ENCODE results near the gene ARHGAP23.
"Not testable (repeated sequence)": the region's sequence is repeated elsewhere in the genome, so short reads cannot be mapped to it uniquely, and the experiment has no call there.

ARHGAP23 gene

DNA sequence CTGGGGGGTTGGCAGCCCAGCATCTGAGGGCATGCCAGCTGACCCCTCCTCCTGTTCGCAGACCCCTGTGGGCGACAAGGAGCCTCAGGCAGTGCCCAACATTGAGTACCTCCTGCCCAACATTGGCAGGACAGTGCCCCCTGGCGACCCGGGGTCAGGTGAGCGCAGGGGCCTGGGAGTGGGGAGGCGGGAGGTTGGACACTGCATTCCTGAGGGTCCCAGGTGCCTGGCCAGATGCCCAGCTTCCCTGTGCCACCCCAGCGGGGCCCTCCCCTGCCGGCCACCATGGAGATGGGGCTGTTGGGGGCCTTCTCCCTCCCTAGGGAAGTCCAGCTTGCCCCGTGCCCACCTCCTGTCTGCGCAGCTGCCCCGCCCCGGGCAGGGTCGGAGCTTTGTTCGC, 70.1 kb downstream of the ARHGAP23 start:
- H3K27ac ChIP-seq = no peak overlapping the region
- no peak for TF ChIP-seq ZFX (IDR thresholded peaks at IDR 0.05)
- TF ChIP-seq, protein P1, sequence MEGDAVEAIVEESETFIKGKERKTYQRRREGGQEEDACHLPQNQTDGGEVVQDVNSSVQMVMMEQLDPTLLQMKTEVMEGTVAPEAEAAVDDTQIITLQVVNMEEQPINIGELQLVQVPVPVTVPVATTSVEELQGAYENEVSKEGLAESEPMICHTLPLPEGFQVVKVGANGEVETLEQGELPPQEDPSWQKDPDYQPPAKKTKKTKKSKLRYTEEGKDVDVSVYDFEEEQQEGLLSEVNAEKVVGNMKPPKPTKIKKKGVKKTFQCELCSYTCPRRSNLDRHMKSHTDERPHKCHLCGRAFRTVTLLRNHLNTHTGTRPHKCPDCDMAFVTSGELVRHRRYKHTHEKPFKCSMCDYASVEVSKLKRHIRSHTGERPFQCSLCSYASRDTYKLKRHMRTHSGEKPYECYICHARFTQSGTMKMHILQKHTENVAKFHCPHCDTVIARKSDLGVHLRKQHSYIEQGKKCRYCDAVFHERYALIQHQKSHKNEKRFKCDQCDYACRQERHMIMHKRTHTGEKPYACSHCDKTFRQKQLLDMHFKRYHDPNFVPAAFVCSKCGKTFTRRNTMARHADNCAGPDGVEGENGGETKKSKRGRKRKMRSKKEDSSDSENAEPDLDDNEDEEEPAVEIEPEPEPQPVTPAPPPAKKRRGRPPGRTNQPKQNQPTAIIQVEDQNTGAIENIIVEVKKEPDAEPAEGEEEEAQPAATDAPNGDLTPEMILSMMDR (conservative IDR thresholded peaks at IDR 0.05) = no peak

DNA sequence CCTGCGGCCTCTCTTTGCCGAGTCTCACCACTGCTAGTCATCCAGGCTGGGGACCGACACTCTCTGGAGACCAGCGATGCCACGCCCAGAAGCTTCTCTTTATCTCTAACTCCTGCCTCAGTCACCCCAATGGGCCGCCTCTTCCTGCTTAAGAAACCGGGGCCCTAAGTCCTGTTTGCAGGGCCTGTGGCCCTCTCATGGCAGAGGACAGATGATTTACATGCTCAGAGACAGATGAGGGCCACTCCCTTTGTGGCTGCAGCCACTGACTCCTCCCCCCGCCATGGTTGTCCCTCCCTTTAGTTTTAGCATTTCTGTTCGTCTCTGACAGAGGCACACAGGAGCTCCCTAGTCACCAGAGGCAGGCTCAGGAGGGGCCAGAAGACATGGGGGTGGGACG, 71.0 kb downstream of the ARHGAP23 start:
- not testable (repeated sequence) for H3K27ac ChIP-seq

DNA sequence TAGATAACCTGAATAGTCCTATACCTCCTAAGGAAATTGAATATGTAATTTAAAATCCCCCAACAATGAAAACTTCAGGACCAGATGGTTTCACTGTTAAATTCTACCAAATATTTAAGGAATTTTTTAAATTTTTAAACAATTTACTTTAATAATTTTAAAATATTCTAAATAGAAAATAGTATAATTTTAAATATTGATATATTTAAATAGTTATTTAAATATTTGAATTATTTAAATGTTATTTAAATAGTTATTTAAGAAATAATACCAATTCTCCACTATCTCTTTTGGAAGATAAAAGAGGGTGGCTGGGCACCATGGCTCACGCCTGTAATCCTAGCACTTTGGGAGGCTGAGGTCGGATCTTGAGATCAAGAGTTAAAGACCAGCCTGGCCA, 73.5 kb downstream of the ARHGAP23 start:
- H3K27ac ChIP-seq = not testable (repeated sequence)

DNA sequence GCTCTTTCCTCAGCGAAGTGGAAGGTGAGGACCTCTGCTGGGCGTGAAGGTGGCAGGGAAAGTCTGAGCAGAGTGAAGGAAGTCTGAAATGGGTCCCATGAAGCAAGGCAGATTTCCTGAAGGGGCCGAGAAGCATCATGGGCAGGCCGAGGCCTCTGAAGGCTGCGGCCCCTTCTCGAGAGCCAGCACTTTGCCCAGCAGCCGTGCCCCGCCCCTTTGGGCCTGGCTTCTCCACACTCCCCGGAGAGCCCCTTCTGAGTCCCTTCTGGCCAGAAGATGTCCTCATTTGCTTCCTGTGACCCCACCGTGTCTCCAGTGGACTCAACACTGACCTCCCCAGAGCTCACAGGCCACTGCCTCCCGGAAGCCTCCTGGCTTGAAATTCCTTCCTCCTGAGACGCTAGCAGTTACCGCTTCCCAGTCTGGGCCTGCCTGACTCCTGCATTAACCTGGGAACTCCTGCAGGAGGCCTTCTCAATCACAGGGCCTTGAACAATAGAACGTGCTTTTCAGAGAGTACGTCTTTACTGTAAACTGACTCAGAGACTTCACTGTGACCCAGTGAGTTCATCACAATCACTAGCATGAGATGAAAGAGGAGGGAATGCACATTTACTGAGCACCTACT, 75.1 kb downstream of the ARHGAP23 start:
- H3K27ac ChIP-seq = not testable (repeated sequence)

DNA sequence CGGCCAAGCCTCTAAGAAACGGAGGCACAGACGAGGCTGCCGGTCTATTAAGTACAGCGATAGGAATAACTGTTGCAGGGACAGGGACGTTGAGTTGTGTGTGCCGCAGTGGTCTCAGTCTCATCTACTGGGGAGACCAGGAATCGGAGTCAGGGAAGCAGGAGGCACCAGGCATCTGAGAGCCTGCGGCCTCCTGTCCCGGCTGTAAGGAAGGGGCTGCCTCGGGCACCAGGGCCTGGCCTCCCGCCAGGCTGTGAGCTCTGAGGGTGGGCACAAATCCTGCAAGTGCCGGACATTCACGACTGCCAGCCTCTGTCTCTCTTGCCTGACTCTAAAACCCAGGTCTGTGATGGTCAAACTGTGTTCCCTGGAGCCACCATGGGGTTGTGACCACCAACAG, 76.0 kb downstream of the ARHGAP23 start:
- no peak for TF ChIP-seq ZFX (IDR thresholded peaks at IDR 0.05)
- TF ChIP-seq, protein P1 (conservative IDR thresholded peaks at IDR 0.05) = no peak
- no peak overlapping the region for H3K27ac ChIP-seq

DNA sequence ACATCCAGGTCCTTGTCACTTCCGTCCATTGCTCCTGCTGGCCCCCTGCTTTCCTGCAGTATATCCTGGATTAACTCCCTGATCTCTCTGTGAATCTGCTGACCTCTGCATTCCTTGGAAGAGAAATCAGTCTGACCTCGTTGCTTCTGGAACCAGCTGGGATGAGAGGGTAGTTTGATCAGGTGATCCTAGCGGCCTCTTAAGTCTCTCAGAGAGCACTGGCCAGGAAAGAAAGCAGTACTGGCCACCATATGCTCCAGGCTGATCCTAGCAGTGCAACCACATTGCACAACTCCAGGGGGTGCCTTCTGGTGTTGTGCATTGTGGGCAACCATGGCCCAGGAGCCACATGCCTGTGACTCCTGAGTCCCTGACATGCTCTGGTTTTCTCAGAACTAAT, 79.2 kb downstream of the ARHGAP23 start:
- no peak for TF ChIP-seq ZFX (IDR thresholded peaks at IDR 0.05)
- TF ChIP-seq, protein P1 (conservative IDR thresholded peaks at IDR 0.05) = no peak
- no peak overlapping the region for H3K27ac ChIP-seq

DNA sequence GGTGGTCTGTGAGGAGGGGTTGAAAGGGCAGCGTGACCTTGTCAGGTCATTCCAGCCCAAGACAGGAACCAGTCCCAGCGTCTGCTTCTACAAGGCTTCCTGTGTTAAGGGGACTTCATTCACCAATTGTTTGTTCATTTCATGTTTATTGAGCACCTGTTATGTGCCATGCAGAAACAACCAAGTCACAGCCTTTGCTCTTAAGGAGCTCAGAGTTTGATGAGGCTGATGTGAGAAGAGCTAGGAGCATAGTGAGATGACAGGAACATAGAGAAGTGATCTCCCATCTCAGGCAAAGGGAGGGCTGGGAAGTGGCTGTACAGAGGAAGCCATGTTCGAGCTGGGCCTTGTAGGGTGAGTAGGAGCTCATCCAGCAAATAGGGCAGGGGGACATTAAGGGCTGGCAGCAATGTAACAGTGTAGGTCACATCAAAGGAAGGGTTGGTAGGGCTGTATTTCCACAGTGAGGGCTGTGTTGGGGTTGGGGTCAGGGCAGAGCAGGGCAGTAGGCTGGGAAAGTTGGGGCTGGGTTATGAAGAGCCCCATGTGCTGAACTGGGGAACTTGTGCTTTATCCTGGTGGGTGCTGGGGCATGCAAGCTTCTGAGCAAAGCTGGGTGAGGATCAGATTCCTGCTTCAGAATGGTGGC, 79.8 kb downstream of the ARHGAP23 start:
- TF ChIP-seq, protein P1 (conservative IDR thresholded peaks at IDR 0.05) = no peak
- TF ChIP-seq ZFX (IDR thresholded peaks at IDR 0.05) = no peak

DNA sequence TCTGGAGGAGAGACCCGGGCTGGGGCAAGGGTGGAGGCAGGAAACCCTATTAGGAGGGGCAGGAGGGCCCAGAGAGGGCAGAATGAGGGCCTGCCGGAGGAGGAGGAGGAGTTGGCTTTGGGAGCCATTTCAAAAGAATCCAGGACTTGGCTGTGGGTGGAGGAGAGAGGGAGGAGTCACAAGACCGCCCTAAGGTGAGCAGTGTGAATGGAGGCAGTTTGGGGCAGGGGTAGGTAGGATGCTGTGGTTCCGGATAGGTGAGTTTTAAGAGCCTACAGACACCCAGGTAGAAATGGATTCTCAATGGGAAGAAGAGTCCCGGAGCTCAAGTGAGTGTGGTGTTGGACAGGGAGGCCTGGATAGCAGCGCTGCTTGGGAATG, 80.3 kb downstream of the ARHGAP23 start:
- no peak for TF ChIP-seq ZFX (IDR thresholded peaks at IDR 0.05)
- TF ChIP-seq, protein P1 (conservative IDR thresholded peaks at IDR 0.05) = no peak
- no peak overlapping the region for H3K27ac ChIP-seq

More for the DNA sequence above, 79.8 kb downstream of the ARHGAP23 start:
- no peak overlapping the region for H3K27ac ChIP-seq

DNA sequence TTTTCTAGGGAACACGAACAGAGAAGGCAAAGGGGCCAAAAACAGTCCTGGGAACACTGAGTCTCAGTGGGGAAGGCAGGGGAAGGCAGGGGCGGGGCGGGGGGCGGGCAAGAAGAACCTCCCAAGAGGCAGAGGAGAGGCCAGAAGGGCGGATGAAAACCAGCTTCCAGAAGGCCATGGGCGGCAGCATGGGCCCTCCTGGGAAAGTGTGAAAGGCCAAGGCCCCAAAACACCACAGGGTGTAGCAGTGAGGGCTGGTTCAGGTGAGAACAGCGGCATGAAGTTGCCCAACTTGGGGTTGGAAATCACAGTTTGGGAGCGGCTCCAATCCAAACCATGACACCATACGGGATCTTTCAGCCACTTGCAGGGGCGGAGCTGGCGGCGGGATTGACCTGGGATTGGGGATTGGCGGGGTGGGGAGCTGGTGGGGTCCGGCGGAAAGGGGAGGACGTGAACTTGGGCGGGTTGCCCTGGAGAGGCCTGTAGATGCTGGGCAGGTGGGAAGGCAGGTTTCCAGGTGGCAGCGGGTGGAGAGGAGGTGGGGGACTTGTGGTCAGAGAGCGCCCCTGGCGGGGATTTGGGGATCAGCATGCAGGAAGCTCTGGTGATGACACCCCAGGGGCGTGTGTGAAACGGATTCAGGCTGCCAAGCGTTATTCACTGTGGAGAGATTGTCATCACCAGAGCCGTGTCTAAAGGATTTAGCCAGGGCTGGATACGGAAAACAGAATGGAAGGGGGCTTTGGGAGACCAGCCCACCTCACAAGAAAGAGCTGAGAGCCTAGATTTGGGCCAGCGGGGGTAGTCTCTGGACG, 80.9 kb downstream of the ARHGAP23 start:
- no peak overlapping the region for H3K27ac ChIP-seq
- no peak for TF ChIP-seq ZFX (IDR thresholded peaks at IDR 0.05)
- TF ChIP-seq, protein P1 (conservative IDR thresholded peaks at IDR 0.05) = peak; percentile 73

Data from C4-2B (cell line).